UCSD-AML1 (cell line): Measurements from ENCODE around the gene MIPEP.
"Not testable (repeated sequence)": the region's sequence is repeated elsewhere in the genome, so short reads cannot be mapped to it uniquely, and the experiment has no call there.

Source experiments
- DNase-seq: peaks from one replicate; lab custom pipeline; 2025; ENCODE audit not compliant: unreplicated experiment; lab: John Stamatoyannopoulos, UW

Gene MIPEP

DNA sequence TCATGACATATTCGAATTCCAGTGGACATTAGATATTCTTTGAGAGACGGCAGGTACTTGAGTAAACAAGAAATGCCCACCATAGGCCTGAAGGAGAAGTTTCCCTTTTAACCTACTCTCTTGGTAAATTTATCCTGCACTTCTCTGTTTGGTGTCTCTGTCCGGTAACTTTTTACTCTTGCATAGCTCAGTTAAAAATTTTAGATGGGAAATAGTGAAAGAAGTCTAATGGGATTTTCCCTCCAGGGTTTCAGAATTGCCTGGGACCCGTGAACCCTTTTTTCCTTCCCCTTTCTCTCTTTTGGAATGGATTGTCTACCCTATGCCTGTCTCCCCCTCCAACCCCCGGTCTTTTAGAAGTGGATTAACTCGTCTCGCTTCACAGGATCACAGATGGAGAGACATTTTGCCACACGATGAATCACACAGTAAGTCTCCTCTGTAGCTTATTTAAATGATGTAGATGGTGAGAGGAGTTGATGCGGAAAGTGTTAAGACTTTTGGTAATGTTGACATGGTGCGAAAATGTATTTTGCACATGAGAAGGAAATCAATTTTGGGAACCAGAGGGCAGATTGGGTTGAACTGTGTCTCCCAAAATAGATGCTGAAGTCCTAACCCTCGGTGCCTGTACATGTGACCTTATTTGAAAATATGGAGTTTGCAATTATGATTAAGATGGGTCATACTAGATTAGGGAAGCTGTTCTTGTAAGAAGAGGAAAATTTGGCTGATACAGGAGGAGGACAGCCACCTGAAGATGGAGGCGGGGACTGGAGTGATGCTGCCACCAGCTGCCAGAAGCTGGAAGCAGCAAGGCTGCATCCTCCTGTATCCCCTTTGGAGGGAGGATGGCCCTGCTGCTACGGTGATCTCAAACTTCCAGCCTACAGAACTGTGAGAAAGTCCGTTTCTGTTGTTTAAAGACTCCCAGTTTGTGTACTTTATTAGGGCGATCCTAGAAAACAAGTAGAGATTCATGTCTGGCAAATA lies 711 bp upstream of the MIPEP start:
- no peak for DNase-seq

DNA sequence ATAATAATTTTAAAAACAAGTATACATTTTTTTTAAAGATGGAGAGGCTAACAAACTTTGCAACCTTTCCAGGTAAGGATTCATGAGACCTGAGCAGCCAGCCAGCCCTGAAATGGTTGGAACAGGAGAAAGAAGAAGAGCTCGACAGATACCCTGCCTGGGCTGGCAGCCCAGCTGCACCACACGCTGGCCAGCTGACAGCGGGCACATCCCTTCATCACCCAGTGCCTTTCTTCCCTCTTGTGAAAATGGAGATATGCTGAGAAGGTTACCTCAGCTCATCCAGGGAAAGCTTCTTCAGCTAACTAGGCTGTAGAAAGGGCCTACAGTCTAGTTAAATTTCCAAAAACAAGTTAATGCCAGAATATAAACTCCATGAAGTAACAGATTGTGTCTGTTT lies 4.8 kb downstream of the MIPEP start:
- DNase-seq = not testable (repeated sequence)

- DNase-seq = no peak
Observed at GRCh38 chr13:23883255-23883654, 5.9 kb downstream of the MIPEP start.

DNA sequence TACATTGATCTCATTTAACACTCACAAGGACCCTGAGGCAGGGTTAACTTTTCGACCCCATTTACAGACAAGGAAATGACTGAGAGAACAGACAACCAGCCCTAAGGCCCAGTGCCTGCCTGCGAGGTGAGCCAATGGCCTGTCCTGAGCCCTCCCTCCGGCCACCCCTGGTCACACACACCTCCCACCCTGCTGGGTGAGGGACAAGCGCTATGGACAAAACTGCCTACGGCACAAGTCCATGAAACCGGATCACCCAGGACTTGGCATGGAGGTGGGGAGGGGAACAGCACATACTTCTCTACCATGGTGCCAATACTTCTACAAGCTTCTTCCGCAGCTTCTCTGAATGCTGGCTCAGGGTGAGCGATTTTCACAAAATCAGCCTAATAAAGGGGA lies 7.8 kb downstream of the MIPEP start:
- DNase-seq = not testable (repeated sequence)

GRCh38 chr13:23880493-23881401 lies 8.5 kb downstream of the MIPEP start:
- DNase-seq = not testable (repeated sequence)

- DNase-seq = no peak
Observed at GRCh38 chr13:23877286-23877685, 11.9 kb downstream of the MIPEP start.

GRCh38 chr13:23876265-23876664 lies 12.9 kb downstream of the MIPEP start:
- no peak for DNase-seq

DNA sequence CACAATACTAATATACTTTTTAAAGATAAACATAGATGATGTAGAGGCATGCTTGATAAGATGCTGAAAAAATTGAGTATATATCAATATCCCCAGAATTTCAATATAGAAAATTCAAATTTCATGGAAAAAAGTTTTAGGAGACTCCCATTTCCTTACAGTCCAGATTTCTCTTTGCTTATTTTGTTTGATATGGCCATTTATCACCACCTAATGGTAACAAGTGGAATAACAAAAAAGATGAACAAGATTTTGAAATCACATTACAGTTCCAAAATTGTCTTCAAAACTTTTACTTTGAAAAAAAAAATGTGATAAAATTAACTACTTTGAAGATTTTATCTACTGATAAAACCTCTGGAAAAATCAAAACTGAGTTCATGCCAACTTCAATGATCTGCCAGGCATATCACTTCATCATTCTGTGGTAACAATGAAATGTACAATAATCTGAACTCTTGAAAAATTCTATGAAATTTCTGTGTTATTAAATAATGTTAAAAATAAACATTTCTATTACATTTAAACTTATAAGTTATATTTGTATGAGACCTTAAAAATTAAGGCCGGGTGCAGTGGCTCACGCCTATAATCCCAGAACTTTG lies 17.5 kb downstream of the MIPEP start:
- no peak for DNase-seq

- DNase-seq = no peak
Observed at GRCh38 chr13:23870356-23871140, 18.7 kb downstream of the MIPEP start.

DNA sequence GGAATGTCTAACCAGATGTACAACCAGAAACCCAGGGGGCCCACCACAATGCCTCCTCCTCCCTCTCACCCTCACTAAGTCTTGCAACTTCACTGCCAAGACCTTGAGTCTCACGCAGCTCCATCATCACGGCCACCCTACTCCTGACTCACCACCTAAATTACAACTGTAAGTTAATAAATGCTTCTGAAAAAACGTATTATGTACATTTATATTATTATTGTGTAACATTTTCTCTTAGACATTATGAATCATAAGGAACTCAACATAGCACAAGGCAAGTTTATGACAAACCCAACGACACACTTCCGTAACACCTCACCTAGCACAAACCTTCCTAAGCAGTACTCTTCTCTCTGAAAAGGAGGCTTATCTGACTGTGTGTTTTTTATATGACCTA lies 20.7 kb downstream of the MIPEP start:
- DNase-seq = no peak

- no peak for DNase-seq
Observed at GRCh38 chr13:23867027-23867491, 22.1 kb downstream of the MIPEP start.

DNA sequence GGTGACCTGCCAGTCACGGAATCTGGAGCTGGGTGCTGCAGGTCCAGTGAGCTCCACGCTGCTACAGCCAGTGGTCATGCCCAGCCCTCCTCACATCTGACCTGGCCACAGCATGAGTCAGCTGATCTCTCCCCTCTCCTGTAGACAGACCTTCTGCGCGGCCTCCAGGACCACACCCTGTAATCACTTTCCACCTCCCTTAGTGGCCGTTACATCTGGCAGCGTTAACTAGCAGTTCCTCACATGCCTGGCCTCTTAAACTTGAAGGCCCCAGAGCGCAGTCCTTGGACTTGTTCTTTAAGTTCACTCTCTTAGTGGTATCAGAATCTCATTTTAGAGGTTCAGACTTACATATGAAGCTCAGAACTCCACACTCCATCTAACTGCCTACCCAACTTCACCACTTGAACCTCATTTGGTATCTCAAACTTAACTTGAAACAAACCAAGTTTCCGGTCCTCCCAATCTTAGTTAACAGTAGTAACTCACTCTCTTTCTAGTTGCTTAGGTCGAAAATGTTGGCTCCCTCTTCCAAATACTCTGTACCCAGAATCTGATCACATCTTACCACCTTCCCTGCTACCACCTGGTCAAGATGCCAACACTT lies 22.7 kb downstream of the MIPEP start:
- no peak for DNase-seq

DNA sequence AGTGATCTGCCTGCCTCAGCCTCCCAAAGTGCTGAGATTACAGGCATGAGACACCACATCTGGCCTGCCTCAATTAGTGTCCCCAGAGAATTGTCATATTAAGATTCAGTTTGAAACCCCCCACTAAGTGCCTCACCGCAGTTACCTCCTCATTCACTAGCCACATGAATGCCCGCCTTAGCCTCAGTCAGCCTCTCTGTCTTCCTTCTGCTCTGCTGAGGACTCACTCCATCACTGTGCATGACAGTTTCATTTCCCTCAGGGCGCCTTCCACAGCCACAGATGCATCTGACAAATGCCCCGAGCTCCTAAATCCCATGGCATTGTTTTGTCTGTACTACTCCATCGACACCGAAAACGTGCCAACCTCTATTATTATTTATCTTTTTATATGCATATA lies 23.3 kb downstream of the MIPEP start:
- no peak for DNase-seq

DNA sequence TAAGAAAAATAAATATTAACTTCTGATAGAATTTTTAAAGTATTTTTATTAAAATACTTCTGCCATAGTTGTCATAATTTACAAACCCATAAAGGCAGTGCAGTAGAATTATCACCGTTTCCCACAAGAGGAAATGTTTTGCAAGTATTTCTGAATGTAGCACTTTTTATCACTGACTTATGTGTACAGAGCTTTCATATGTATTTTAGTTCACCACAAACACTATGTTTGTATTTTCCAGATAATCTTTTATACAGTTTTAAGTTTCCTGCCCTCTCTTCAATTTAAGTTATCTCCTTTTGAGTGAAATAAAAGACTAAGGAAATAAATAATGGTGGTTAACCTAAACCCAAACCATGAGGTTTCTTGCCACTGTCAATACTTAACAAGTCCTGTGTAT lies 24.2 kb downstream of the MIPEP start:
- no peak for DNase-seq

GRCh38 chr13:23861310-23861709 lies 27.9 kb downstream of the MIPEP start:
- no peak for DNase-seq

DNA sequence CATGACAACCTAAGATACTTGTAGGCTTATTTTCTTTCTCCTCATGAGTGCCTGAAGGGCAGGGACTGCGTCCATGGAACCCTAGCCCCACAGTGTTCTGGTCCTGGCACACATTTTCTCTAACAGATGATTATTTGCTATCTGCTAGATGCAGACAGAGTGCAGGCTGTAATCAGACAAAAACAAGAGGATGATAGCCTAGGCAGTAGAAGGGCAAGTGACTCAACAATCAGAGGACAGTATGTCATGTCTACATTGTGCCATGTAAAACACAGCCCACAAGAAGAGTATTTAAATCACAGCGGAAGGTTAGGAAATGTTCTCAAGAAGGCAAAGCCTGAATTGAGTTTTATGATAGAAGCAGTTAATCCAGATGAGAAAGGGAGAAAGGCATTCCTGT lies 29.3 kb downstream of the MIPEP start:
- no peak for DNase-seq

GRCh38 chr13:23859455-23859854 lies 29.7 kb downstream of the MIPEP start:
- no peak for DNase-seq

- DNase-seq = no peak
Observed at GRCh38 chr13:23858546-23858945, 30.7 kb downstream of the MIPEP start.

GRCh38 chr13:23856008-23856750 lies 33.0 kb downstream of the MIPEP start:
- no peak for DNase-seq
